HepG2 (cell line): Measurements from ENCODE around the gene MYL6. TPM values are rescaled to one million over a fixed set of nuclear protein-coding genes. Genes with fewer than 3 reads are reported as not detected.
A peak's percentile ranks its signal among the peaks of the same experiment; 100 is the strongest.

Experiments
- CBX1 ChIP-seq: IDR thresholded peaks from one replicate; pipeline ENCODE4 v1.6.1; 2016; ENCODE audit warnings: antibody characterized with exemption, low read depth
- CHD4 ChIP-seq: fragments of 200-600 bp; sonication (generic); IDR thresholded peaks from 2 replicates; pipeline ENCODE4 v1.7.0; 2017; ENCODE audit warnings: mild to moderate bottlenecking, low read length, borderline replicate concordance
- EHMT2 ChIP-seq: fragments of 200-600 bp; sonication (generic); IDR thresholded peaks from 2 replicates; pipeline ENCODE4 v1.7.0; 2017; ENCODE audit warnings: antibody characterized with exemption, low read depth, low read length, borderline replicate concordance
- JUND ChIP-seq: sonication (generic); formaldehyde crosslinking; IDR thresholded peaks from 2 replicates; pipeline ENCODE4 v1.8.0; 2022; ENCODE audit warnings: mild to moderate bottlenecking, missing genetic modification reagents
- NBN ChIP-seq: fragments of 450-650 bp; conservative IDR thresholded peaks from 2 replicates; pipeline ENCODE4 v1.6.1; 2017
- SMYD3 ChIP-seq: sonication (generic); formaldehyde crosslinking; IDR thresholded peaks from 2 replicates; pipeline ENCODE4 v1.8.1; 2023; ENCODE audit warnings: mild to moderate bottlenecking, missing genetic modification reagents
- ZNF124 ChIP-seq: sonication (generic); formaldehyde crosslinking; IDR thresholded peaks from 2 replicates; pipeline ENCODE4 v1.4.0; 2020; ENCODE audit warnings: missing genetic modification reagents
- ZNF780A ChIP-seq: sonication (generic); formaldehyde crosslinking; IDR thresholded peaks from 2 replicates; pipeline ENCODE4 v1.8.0; 2022; ENCODE audit warnings: mild to moderate bottlenecking, missing genetic modification reagents, moderate library complexity
- ZNF816 ChIP-seq: sonication (generic); formaldehyde crosslinking; IDR thresholded peaks from 2 replicates; pipeline ENCODE4 v1.8.0; 2022; ENCODE audit warnings: missing genetic modification reagents, mild to moderate bottlenecking, borderline replicate concordance
- ZSCAN9 ChIP-seq: IDR thresholded peaks from 2 replicates; pipeline ENCODE4 v1.6.1; 2016; ENCODE audit warnings: borderline replicate concordance
- polyA plus RNA-seq, 8 experiments: library from polyadenylated mRNA; depleted of rRNA in 3 of 8; stranded (reverse) in 7 of 8; unstranded in 1 of 8; fragments of >200 nt; fragmentation: Illumina TruSeq in 4 of 8; extraction: Trizol in 4 of 8; gene quantifications; 2 replicates each; pipeline versions ENCODE4 v1.2.1 to v1.2.3, GENCODE V29; 2011 to 2016; ENCODE audit warnings: low read depth in 4 of 8, missing spikeins in 1 of 8, mixed read lengths in 1 of 8; ENCODE audit not compliant: insufficient read depth in 1 of 8
- total RNA-seq, 5 experiments: library from RNA; depleted of rRNA; stranded (reverse); fragments of >200 nt; fragmentation: Illumina TruSeq; extraction: Trizol; gene quantifications; 2 replicates each; pipeline ENCODE4 v1.2.3, GENCODE V29; 2016; ENCODE audit warnings: low read depth in 1 of 5
- TF ChIP-seq, protein P1 (sequence below): sonication (generic); formaldehyde crosslinking; IDR thresholded peaks from 2 replicates; pipeline ENCODE4 v1.4.0; 2020; ENCODE audit warnings: mild to moderate bottlenecking, low read depth, missing genetic modification reagents
- TF ChIP-seq, protein P2 (sequence below): sonication (generic); formaldehyde crosslinking; IDR thresholded peaks from 2 replicates; pipeline ENCODE4 v1.5.0; 2020; ENCODE audit warnings: mild to moderate bottlenecking, missing genetic modification reagents
- TF ChIP-seq, protein P3 (sequence below): IDR thresholded peaks from 2 replicates; pipeline ENCODE4 v1.6.1; 2012; ENCODE audit warnings: low read length, improper control_type of control experiment
- TF ChIP-seq, protein P4 (sequence below): sonication (generic); formaldehyde crosslinking; IDR thresholded peaks from 2 replicates; pipeline ENCODE4 v1.5.0; 2020; ENCODE audit warnings: missing genetic modification reagents
- TF ChIP-seq, protein P5 (sequence below): sonication (generic); formaldehyde crosslinking; IDR thresholded peaks from 2 replicates; pipeline ENCODE4 v1.8.0; 2022; ENCODE audit warnings: mild to moderate bottlenecking, missing genetic modification reagents, borderline replicate concordance
- TF ChIP-seq, protein P6 (sequence below): conservative IDR thresholded peaks from 2 replicates; pipeline ENCODE4 v1.6.1; 2018; ENCODE audit warnings: missing genetic modification reagents

The MYL6 gene
- total and polyA plus RNA-seq, 2 of the 13 experiments (the other 11 are each of a cell fraction or from before 2014, with no cell fraction given), result 1,127 to 1,192 TPM

DNA sequence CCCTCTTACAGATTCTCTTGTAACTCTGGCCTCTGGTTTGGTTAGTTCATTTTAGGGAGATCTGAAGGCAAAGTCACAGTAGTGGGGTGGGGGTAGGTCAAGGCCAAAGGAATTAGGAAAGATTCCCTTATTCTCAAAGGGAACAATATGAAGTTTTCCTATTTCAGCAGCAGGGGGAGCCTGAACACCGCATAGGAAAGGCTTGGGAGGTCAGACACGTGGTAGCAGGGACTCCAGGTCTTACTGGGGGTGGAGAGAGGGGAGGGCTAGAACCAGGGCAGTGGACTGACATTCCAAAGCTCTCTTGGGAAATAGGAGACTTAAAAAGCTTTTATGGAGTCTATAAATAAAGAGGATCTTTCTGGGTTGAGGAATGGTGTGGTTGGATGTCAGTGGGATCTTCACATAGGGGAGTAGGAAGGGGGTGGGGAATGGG is 38.8 kb upstream of the MYL6 start (continued):
- TF ChIP-seq, protein P1, sequence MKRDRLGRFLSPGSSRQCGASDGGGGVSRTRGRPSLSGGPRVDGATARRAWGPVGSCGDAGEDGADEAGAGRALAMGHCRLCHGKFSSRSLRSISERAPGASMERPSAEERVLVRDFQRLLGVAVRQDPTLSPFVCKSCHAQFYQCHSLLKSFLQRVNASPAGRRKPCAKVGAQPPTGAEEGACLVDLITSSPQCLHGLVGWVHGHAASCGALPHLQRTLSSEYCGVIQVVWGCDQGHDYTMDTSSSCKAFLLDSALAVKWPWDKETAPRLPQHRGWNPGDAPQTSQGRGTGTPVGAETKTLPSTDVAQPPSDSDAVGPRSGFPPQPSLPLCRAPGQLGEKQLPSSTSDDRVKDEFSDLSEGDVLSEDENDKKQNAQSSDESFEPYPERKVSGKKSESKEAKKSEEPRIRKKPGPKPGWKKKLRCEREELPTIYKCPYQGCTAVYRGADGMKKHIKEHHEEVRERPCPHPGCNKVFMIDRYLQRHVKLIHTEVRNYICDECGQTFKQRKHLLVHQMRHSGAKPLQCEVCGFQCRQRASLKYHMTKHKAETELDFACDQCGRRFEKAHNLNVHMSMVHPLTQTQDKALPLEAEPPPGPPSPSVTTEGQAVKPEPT, result no peak
- TF ChIP-seq CBX1 (no peak), CHD4 (no peak; the same call in 1 of the 2 replicates), NBN (no peak), ZNF780A (CRISPR knock-in tag) (no peak), EHMT2 (no peak), ZNF816 (CRISPR knock-in tag) (no peak), JUND (CRISPR knock-in tag) (no peak), ZSCAN9 (CRISPR knock-in tag) (no peak), ZNF124 (no peak), SMYD3 (CRISPR knock-in tag) (no peak)
- TF ChIP-seq, protein P2, sequence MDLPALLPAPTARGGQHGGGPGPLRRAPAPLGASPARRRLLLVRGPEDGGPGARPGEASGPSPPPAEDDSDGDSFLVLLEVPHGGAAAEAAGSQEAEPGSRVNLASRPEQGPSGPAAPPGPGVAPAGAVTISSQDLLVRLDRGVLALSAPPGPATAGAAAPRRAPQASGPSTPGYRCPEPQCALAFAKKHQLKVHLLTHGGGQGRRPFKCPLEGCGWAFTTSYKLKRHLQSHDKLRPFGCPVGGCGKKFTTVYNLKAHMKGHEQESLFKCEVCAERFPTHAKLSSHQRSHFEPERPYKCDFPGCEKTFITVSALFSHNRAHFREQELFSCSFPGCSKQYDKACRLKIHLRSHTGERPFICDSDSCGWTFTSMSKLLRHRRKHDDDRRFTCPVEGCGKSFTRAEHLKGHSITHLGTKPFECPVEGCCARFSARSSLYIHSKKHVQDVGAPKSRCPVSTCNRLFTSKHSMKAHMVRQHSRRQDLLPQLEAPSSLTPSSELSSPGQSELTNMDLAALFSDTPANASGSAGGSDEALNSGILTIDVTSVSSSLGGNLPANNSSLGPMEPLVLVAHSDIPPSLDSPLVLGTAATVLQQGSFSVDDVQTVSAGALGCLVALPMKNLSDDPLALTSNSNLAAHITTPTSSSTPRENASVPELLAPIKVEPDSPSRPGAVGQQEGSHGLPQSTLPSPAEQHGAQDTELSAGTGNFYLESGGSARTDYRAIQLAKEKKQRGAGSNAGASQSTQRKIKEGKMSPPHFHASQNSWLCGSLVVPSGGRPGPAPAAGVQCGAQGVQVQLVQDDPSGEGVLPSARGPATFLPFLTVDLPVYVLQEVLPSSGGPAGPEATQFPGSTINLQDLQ (CRISPR knock-in tag), result no peak
- TF ChIP-seq, protein P3, sequence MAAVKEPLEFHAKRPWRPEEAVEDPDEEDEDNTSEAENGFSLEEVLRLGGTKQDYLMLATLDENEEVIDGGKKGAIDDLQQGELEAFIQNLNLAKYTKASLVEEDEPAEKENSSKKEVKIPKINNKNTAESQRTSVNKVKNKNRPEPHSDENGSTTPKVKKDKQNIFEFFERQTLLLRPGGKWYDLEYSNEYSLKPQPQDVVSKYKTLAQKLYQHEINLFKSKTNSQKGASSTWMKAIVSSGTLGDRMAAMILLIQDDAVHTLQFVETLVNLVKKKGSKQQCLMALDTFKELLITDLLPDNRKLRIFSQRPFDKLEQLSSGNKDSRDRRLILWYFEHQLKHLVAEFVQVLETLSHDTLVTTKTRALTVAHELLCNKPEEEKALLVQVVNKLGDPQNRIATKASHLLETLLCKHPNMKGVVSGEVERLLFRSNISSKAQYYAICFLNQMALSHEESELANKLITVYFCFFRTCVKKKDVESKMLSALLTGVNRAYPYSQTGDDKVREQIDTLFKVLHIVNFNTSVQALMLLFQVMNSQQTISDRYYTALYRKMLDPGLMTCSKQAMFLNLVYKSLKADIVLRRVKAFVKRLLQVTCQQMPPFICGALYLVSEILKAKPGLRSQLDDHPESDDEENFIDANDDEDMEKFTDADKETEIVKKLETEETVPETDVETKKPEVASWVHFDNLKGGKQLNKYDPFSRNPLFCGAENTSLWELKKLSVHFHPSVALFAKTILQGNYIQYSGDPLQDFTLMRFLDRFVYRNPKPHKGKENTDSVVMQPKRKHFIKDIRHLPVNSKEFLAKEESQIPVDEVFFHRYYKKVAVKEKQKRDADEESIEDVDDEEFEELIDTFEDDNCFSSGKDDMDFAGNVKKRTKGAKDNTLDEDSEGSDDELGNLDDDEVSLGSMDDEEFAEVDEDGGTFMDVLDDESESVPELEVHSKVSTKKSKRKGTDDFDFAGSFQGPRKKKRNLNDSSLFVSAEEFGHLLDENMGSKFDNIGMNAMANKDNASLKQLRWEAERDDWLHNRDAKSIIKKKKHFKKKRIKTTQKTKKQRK, result no peak
- TF ChIP-seq, protein P4, sequence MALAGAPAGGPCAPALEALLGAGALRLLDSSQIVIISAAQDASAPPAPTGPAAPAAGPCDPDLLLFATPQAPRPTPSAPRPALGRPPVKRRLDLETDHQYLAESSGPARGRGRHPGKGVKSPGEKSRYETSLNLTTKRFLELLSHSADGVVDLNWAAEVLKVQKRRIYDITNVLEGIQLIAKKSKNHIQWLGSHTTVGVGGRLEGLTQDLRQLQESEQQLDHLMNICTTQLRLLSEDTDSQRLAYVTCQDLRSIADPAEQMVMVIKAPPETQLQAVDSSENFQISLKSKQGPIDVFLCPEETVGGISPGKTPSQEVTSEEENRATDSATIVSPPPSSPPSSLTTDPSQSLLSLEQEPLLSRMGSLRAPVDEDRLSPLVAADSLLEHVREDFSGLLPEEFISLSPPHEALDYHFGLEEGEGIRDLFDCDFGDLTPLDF (CRISPR knock-in tag), result no peak
- TF ChIP-seq, protein P5, sequence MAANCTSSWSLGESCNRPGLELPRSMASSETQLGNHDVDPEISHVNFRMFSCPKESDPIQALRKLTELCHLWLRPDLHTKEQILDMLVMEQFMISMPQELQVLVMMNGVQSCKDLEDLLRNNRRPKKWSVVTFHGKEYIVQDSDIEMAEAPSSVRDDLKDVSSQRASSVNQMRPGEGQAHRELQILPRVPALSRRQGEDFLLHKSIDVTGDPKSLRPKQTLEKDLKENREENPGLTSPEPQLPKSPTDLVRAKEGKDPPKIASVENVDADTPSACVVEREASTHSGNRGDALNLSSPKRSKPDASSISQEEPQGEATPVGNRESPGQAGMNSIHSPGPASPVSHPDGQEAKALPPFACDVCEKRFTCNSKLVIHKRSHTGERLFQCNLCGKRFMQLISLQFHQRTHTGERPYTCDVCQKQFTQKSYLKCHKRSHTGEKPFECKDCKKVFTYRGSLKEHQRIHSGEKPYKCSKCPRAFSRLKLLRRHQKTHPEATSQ, result peak; percentile 59; the same call in 1 of the 2 replicates
- TF ChIP-seq, protein P6, sequence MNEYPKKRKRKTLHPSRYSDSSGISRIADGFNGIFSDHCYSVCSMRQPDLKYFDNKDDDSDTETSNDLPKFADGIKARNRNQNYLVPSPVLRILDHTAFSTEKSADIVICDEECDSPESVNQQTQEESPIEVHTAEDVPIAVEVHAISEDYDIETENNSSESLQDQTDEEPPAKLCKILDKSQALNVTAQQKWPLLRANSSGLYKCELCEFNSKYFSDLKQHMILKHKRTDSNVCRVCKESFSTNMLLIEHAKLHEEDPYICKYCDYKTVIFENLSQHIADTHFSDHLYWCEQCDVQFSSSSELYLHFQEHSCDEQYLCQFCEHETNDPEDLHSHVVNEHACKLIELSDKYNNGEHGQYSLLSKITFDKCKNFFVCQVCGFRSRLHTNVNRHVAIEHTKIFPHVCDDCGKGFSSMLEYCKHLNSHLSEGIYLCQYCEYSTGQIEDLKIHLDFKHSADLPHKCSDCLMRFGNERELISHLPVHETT (CRISPR knock-in tag), result no peak
